GM12878 (cell line): ENCODE data around the gene RHOT1. TPM values are rescaled to one million over a fixed set of nuclear protein-coding genes. Genes with fewer than 3 reads are reported as not detected.

Source experiments
- ATF2 ChIP-seq: IDR thresholded peaks from 2 replicates; pipeline ENCODE4 v1.6.1; 2012; ENCODE audit warnings: low read length, inconsistent platforms
- CBX3 ChIP-seq: fragments of 200-600 bp; sonication (generic); IDR thresholded peaks from 2 replicates; pipeline ENCODE4 v1.6.1; 2016; ENCODE audit warnings: low read depth, borderline replicate concordance
- CEBPZ ChIP-seq: fragments of 150-350 bp; IDR thresholded peaks from 2 replicates; pipeline ENCODE4 v1.6.1; 2016; ENCODE audit warnings: low read depth, low read length
- CTCF ChIP-seq, 3 experiments: IDR thresholded peaks in 2 of 3; conservative IDR thresholded peaks in 1 of 3; 2 replicates each; pipeline ENCODE4 v1.5.1; 2011; ENCODE audit warnings: low read depth in 3 of 3, low read length in 3 of 3, mild to moderate bottlenecking in 3 of 3, control low read depth in 2 of 3, moderate library complexity in 2 of 3, inconsistent platforms in 1 of 3, mixed read lengths in 1 of 3; ENCODE audit not compliant: control insufficient read depth in 2 of 3, insufficient read depth in 1 of 3; ENCODE audit errors: extremely low read depth in 1 of 3
- EP300 ChIP-seq, 2 experiments: fragments of 150-350 bp in 1 of 2; IDR thresholded peaks; 2 replicates each; pipeline ENCODE4 v1.6.1; 2011 to 2012; ENCODE audit warnings: low read depth in 2 of 2, low read length in 2 of 2, borderline replicate concordance in 1 of 2, improper control_type of control experiment in 1 of 2, inconsistent platforms in 1 of 2; ENCODE audit not compliant: control insufficient read depth in 1 of 2
- GABPA ChIP-seq: IDR thresholded peaks from 2 replicates; pipeline ENCODE4 v1.6.1; 2014; ENCODE audit warnings: antibody characterized with exemption, low read depth, mild to moderate bottlenecking, inconsistent platforms
- HCFC1 ChIP-seq: fragments of 150-350 bp; IDR thresholded peaks from 2 replicates; pipeline ENCODE4 v1.6.1; 2014; ENCODE audit warnings: low read length
- IRF4 ChIP-seq: IDR thresholded peaks from 2 replicates; pipeline ENCODE4 v1.6.1; 2011; ENCODE audit warnings: low read depth, low read length
- NFXL1 ChIP-seq: fragments of 450-650 bp; IDR thresholded peaks from 2 replicates; pipeline ENCODE4 v1.6.1; 2017; ENCODE audit warnings: antibody characterized with exemption, mild to moderate bottlenecking, borderline replicate concordance
- PKNOX1 ChIP-seq: fragments of 450-650 bp; IDR thresholded peaks from 2 replicates; pipeline ENCODE4 v1.6.1; 2016; ENCODE audit warnings: mild to moderate bottlenecking
- POLR2AphosphoS5 ChIP-seq: IDR thresholded peaks from 2 replicates; pipeline ENCODE4 v1.6.1; 2011; ENCODE audit warnings: mild to moderate bottlenecking, low read length, inconsistent platforms
- PRDM15 ChIP-seq: fragments of 450-650 bp; formaldehyde crosslinking; IDR thresholded peaks from 2 replicates; pipeline ENCODE4 v1.4.0; 2020; ENCODE audit warnings: mild to moderate bottlenecking, moderate library complexity
- RB1 ChIP-seq: fragments of 450-650 bp; formaldehyde crosslinking; IDR thresholded peaks from 2 replicates; pipeline ENCODE4 v1.6.1; 2017; ENCODE audit warnings: mild to moderate bottlenecking, borderline replicate concordance
- TAF1 ChIP-seq: IDR thresholded peaks from 2 replicates; pipeline ENCODE4 v1.6.1; 2011; ENCODE audit warnings: mild to moderate bottlenecking, low read depth, low read length, borderline replicate concordance
- TCF3 ChIP-seq: IDR thresholded peaks from 2 replicates; pipeline ENCODE4 v1.6.1; 2012; ENCODE audit warnings: low read depth, mild to moderate bottlenecking, low read length, borderline replicate concordance; ENCODE audit not compliant: insufficient read depth
- ZBED1 ChIP-seq: IDR thresholded peaks from 2 replicates; pipeline ENCODE4 v1.6.1; 2016; ENCODE audit warnings: borderline replicate concordance
- ZNF207 ChIP-seq: fragments of 450-650 bp; IDR thresholded peaks from 2 replicates; pipeline ENCODE4 v1.6.1; 2014; ENCODE audit warnings: antibody characterized with exemption, mild to moderate bottlenecking, borderline replicate concordance
- ZNF622 ChIP-seq: fragments of 450-650 bp; IDR thresholded peaks from 2 replicates; pipeline ENCODE4 v1.6.1; 2017; ENCODE audit warnings: mild to moderate bottlenecking, inconsistent platforms
- polyA plus RNA-seq, 11 experiments: library from polyadenylated mRNA; depleted of rRNA in 4 of 11; unstranded in 6 of 11; stranded (reverse) in 5 of 11; fragments of >200 nt; fragmentation: Nextera tagmentation in 4 of 11; fragmentation: Illumina TruSeq in 1 of 11; extraction: Ambion mirVana in 4 of 11; extraction: Trizol in 1 of 11; gene quantifications; 1 replicate in 1 of 11; 2 replicates in 10 of 11; pipeline versions ENCODE4 v1.2.1 to v1.2.3, GENCODE V29; 2011 to 2016; ENCODE audit warnings: inconsistent platforms in 2 of 11, missing spikeins in 2 of 11, low read depth in 1 of 11
- total RNA-seq, 4 experiments: library from RNA; depleted of rRNA in 3 of 4; stranded (reverse); fragments of >200 nt in 3 of 4; fragmentation: Illumina TruSeq in 1 of 4; extraction: Trizol in 1 of 4; gene quantifications; 2 replicates each; pipeline versions ENCODE4 v1.2.1 to v1.2.3, GENCODE V29; 2013 to 2021

Gene RHOT1
- total and polyA plus RNA-seq, 10 of the 15 experiments (the other 5 are each of a cell fraction or from before 2014, with no cell fraction given) = 13.3 to 68.2 (median 22.8) TPM

- TF ChIP-seq EP300 (IDR thresholded peaks at IDR 0.05; ENCODE audit: borderline replicate concordance in 1 of 2, control insufficient read depth in 1 of 2, low read depth in 2 of 2, low read length in 2 of 2) (no peak), IRF4 (no peak), NFXL1 (no peak), CBX3 (no peak), TCF3 (0 out of 2 replicates have a peak, but pooled peaks have one; percentile 26), PKNOX1 (no peak), POLR2AphosphoS5 (peak; percentile 85), HCFC1 (no peak), CTCF (IDR thresholded peaks at IDR 0.05 in 2 of 3, conservative IDR thresholded peaks at IDR 0.05 in 1 of 3; ENCODE audit: control insufficient read depth in 2 of 3, extremely low read depth in 1 of 3, insufficient read depth in 1 of 3, low read depth in 3 of 3, low read length in 3 of 3) (no peak), ATF2 (no peak), GABPA (no peak), ZBED1 (no peak), ZNF622 (no peak), RB1 (0 out of 2 replicates have a peak, but pooled peaks have one; percentile 21), ZNF207 (no peak), CEBPZ (no peak), PRDM15 (CRISPR knock-in tag) (no peak), TAF1 (peak; percentile 51; the same call in 1 of the 2 replicates)
Observed at GRCh38 chr17:32127158-32127897, 15.0 kb upstream of the RHOT1 start (continued).
